Vagina (tissue), 2 donors: ENCODE measurements around the gene DUSP22. TPM values are rescaled to one million over a fixed set of nuclear protein-coding genes. Genes with fewer than 3 reads are reported as not detected.

ENCODE experiments used
- DNase-seq, 2 donors: peaks; one replicate each; pipeline ENCODE4 v3.0.0-alpha.2; 2017; ENCODE audit errors: extremely low spot score in 2 of 2
- H3K27ac ChIP-seq: fragments of 200-600 bp; sonication (generic); one replicate; pipeline ENCODE4 v1.5.1; 2019
- H3K27me3 ChIP-seq: fragments of 200-600 bp; sonication (generic); one replicate; pipeline ENCODE4 v1.5.1; 2019
- H3K36me3 ChIP-seq, 2 donors: fragments of 200-600 bp; sonication (generic); one replicate each; pipeline ENCODE4 v1.5.1; 2017 to 2019
- H3K4me1 ChIP-seq: fragments of 200-600 bp; sonication (generic); one replicate; pipeline ENCODE4 v1.5.1; 2019
- H3K4me3 ChIP-seq, 2 donors: fragments of 200-600 bp; sonication (generic); 1 replicate in 1 of 2; 2 replicates in 1 of 2; pipeline ENCODE4 v1.5.1; 2016 to 2019
- H3K9me3 ChIP-seq: fragments of 200-600 bp; sonication (generic); one replicate; pipeline ENCODE4 v1.5.1; 2019
- POLR2A ChIP-seq, 2 donors: fragments of 450-650 bp; IDR thresholded peaks; one replicate each; pipeline ENCODE4 v1.6.1; 2017; ENCODE audit warnings: antibody characterized with exemption in 2 of 2, mild to moderate bottlenecking in 2 of 2, moderate library complexity in 2 of 2
- POLR2AphosphoS5 ChIP-seq, 2 donors: sonication (generic); formaldehyde crosslinking; IDR thresholded peaks; one replicate each; pipeline ENCODE4 v1.9.0; 2017; ENCODE audit warnings: antibody characterized with exemption in 2 of 2, mild to moderate bottlenecking in 2 of 2, low read depth in 1 of 2; ENCODE audit not compliant: insufficient read depth in 1 of 2
- intact Hi-C: fragments of 100-400 bp; cut with DNase I; formaldehyde crosslinking; loops from one replicate; pipeline ENCODE4 v1.15.1; 2023
- total RNA-seq: library from RNA; depleted of rRNA; stranded (reverse); fragments of >200 nt; gene quantifications from one replicate; pipeline ENCODE4 v1.2.3, GENCODE V29; 2016
- TF ChIP-seq, protein P1 (sequence below), 3 experiments: fragments of 450-650 bp in 2 of 3; fragments of 200-600 bp in 1 of 3; sonication (generic) in 1 of 3; IDR thresholded peaks; one replicate each; pipeline ENCODE4 v1.5.1; 2017 to 2019; ENCODE audit warnings: antibody characterized with exemption in 3 of 3, mild to moderate bottlenecking in 2 of 3, moderate library complexity in 2 of 3

Gene DUSP22
- total RNA-seq, 1 donor from 2014 or later, result 57.5 TPM

GRCh38 chr6:347232-347631 is 54.9 kb downstream of the DUSP22 start:
- H3K27me3 ChIP-seq, result no peaks in the 10 kb centered on the region
- DNase-seq, result no peak
- intact Hi-C loops, result no loop called here
- H3K4me1 ChIP-seq, result no peaks in the 10 kb centered on the region
- peaks cover 0 to 13% of the 10 kb centered on the region in 2 donors for H3K36me3 ChIP-seq
- H3K27ac ChIP-seq, result no peak overlapping the region
- H3K9me3 ChIP-seq, result no peaks in the 10 kb centered on the region
- H3K4me3 ChIP-seq, result no peak overlapping the region
- TF ChIP-seq POLR2AphosphoS5 (IDR thresholded peaks at IDR 0.05; ENCODE audit: insufficient read depth in 1 of 2, low read depth in 1 of 2), result no peak

DNA sequence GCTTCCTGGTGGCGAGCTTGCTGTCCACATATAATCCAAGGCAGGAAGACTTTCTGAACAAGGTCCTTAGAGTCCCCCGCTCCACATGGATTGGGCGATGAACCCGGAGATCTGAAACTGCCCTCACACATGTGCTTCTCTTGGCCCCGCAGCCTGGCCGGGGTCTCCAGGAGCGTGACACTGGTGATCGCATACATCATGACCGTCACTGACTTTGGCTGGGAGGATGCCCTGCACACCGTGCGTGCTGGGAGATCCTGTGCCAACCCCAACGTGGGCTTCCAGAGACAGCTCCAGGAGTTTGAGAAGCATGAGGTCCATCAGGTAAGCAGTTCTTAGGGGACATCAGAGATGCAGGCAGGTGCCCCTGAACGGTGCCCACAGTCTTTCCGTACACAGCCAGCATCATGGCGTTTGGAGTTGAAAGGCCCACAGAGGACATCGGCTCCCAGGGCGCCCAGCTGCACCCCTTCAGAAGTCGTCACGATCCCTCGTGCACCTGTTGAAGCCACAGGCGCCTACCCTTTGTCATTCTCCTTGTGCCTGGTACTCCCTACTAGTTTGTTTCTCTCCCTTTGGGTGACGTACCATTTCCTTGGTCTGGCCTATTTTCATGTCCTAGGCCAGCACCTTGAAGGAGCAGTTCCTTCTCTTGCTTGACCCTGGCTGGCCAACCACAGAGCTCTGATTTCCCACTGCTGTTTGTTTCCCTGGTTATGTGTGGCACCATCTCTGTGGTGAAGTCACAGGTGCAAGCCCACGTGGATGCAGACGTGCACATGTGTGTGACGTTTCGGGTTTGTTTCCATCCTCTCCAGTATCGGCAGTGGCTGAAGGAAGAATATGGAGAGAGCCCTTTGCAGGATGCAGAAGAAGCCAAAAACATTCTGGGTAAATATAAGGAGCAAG is 55.9 kb downstream of the DUSP22 start:
- TF ChIP-seq, protein P1, sequence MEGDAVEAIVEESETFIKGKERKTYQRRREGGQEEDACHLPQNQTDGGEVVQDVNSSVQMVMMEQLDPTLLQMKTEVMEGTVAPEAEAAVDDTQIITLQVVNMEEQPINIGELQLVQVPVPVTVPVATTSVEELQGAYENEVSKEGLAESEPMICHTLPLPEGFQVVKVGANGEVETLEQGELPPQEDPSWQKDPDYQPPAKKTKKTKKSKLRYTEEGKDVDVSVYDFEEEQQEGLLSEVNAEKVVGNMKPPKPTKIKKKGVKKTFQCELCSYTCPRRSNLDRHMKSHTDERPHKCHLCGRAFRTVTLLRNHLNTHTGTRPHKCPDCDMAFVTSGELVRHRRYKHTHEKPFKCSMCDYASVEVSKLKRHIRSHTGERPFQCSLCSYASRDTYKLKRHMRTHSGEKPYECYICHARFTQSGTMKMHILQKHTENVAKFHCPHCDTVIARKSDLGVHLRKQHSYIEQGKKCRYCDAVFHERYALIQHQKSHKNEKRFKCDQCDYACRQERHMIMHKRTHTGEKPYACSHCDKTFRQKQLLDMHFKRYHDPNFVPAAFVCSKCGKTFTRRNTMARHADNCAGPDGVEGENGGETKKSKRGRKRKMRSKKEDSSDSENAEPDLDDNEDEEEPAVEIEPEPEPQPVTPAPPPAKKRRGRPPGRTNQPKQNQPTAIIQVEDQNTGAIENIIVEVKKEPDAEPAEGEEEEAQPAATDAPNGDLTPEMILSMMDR (IDR thresholded peaks at IDR 0.05), result no peak
- TF ChIP-seq POLR2A (IDR thresholded peaks at IDR 0.05) (no peak), POLR2AphosphoS5 (IDR thresholded peaks at IDR 0.05; ENCODE audit: insufficient read depth in 1 of 2, low read depth in 1 of 2) (no peak)
- intact Hi-C loops, result no loop called here
- Histone ChIP-seq H3K4me1 (no peaks in the 10 kb centered on the region), H3K4me3 (no peak overlapping the region), H3K27me3 (no peaks in the 10 kb centered on the region), H3K36me3 (peaks cover 0 to 13% of the 10 kb centered on the region in 2 donors), H3K27ac (no peak overlapping the region), H3K9me3 (no peaks in the 10 kb centered on the region)
- no peak for DNase-seq

GRCh38 chr6:348860-349396 is 56.6 kb downstream of the DUSP22 start:
- Histone ChIP-seq H3K4me3 (no peak overlapping the region), H3K27ac (no peak overlapping the region), H3K9me3 (no peaks in the 10 kb centered on the region), H3K27me3 (no peaks in the 10 kb centered on the region), H3K36me3 (peaks cover 0 to 13% of the 10 kb centered on the region in 2 donors), H3K4me1 (no peaks in the 10 kb centered on the region)
- intact Hi-C loops, result no loop called here
- TF ChIP-seq, protein P1 (IDR thresholded peaks at IDR 0.05), result no peak
- TF ChIP-seq POLR2AphosphoS5 (IDR thresholded peaks at IDR 0.05; ENCODE audit: insufficient read depth in 1 of 2, low read depth in 1 of 2), result no peak
- no peak for TF ChIP-seq POLR2A (IDR thresholded peaks at IDR 0.05)
- no peak for DNase-seq

GRCh38 chr6:349491-349921 is 57.2 kb downstream of the DUSP22 start:
- no peak for DNase-seq
- H3K4me1 ChIP-seq, result no peaks in the 10 kb centered on the region
- TF ChIP-seq, protein P1 (IDR thresholded peaks at IDR 0.05), result no peak
- TF ChIP-seq POLR2A (IDR thresholded peaks at IDR 0.05), result no peak
- TF ChIP-seq POLR2AphosphoS5 (IDR thresholded peaks at IDR 0.05; ENCODE audit: insufficient read depth in 1 of 2, low read depth in 1 of 2), result no peak
- intact Hi-C loops, result no loop called here
- no peak overlapping the region for H3K4me3 ChIP-seq
- H3K36me3 ChIP-seq, result peaks cover 0 to 13% of the 10 kb centered on the region in 2 donors
- H3K9me3 ChIP-seq, result no peaks in the 10 kb centered on the region
- H3K27ac ChIP-seq, result no peak overlapping the region
- H3K27me3 ChIP-seq, result no peaks in the 10 kb centered on the region

DNA sequence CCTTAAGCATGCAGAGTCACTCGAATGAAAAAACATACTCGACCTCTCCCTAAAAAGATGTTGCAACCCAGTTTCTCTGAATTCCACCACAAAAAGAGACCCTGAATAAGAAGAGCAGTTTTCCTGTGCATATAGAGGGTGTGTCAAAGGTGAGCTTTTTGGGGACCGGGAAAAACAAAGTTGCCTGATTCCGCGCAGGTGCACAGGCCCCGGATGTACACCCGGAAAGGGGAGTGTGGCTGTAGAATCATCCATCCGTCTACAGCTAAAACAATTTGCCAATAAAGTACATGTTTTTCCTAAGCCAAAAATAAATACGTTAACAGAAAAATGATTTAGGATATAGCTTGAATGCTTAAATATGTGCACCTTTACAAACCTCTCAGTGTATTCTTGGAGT is 58.1 kb downstream of the DUSP22 start:
- DNase-seq, result no peak
- Histone ChIP-seq H3K27ac (no peak overlapping the region), H3K4me1 (no peaks in the 10 kb centered on the region), H3K9me3 (no peaks in the 10 kb centered on the region), H3K27me3 (no peaks in the 10 kb centered on the region), H3K4me3 (no peak overlapping the region), H3K36me3 (peaks cover 0 to 13% of the 10 kb centered on the region in 2 donors)
- TF ChIP-seq POLR2AphosphoS5 (IDR thresholded peaks at IDR 0.05; ENCODE audit: insufficient read depth in 1 of 2, low read depth in 1 of 2) (no peak), POLR2A (IDR thresholded peaks at IDR 0.05) (no peak)
- TF ChIP-seq, protein P1 (IDR thresholded peaks at IDR 0.05), result no peak
- intact Hi-C loops, result no loop called here
